HG03175 (cell line): ENCODE data around the gene RNU6-8.
A peak's percentile ranks its signal among the peaks of the same experiment; 100 is the strongest.

Experiments
- ATAC-seq: cut with Tn5 transposase; IDR thresholded peaks from one replicate; pipeline ENCODE4 v1.9.1; 2021; ENCODE audit warnings: mild to moderate bottlenecking, moderate library complexity; ENCODE audit not compliant: unreplicated experiment

Gene RNU6-8

DNA sequence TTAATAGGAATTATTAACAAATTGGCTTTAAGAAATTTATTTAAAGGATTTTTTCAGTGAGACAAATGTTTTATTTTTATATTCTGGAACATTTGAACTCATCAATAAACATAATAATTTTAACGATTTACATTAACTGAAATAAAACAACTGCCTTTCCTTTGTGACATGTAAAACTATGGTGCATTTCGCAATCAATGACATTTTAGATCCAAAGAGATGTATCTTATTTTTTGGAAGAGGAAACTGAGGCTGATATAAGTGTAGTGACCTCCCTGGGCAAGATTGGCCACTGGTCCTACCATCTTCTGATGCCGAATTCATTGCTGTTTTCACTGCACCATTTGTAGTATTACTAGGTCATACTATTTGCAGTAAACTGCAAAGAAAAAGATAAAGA lies 2.5 kb upstream of the RNU6-8 start:
- no peak for ATAC-seq

DNA sequence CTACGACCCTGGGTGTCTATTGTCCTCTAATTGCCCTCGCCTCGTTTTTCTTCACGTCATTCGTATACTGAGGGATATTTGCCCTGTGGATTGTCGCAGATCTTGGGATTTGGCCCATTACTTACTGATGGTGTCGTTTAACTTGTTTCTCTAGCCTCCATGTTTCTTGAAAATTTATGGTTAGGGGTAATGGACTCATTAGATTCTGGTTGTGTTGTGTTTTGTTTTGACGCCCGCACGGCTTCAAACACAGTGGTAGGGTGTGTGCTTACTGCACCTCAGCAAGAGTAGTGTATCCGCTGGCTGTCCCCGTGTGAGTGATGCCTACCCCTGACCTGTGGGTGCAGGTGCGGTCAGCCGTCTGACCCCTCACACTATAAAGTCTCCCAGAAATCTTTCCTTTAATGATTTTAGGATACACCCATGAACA lies 874 bp upstream of the RNU6-8 start:
- no peak for ATAC-seq

DNA sequence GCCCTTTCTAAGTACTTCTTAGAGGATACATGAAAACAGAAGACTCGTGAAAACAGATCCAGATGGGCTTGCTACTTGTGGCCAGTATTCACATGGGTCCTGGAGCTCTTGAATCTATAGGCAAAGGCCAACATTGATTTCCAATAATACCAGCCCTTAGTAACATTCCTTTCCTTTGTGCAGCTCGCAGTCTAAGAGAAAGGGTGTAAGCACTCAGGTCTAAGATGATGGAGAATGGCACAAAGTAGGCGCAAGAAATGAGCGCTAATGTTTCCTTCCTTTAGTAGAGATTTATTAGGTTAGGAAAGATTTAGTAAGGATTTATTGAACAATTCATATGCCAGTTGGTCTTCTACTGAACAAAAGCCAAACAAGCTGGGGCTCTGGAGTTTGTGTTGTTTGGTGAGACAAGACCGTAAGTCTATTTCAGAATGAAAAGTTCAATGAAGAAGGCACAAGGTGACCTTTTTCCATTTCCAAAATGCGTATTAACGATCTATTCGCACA lies 525 bp downstream of the RNU6-8 start:
- ATAC-seq, result no peak

- ATAC-seq, result no peak
Measured at GRCh38 chr14:32201816-32202490, 1.1 kb downstream of the RNU6-8 start, which contains the start of gene RNU6-7. Gene RNU6-7, plus strand, starts transcription at chr14:32202045.

- peak; percentile 60 for ATAC-seq
Measured at GRCh38 chr14:32201193-32201815, 1.8 kb downstream of the RNU6-8 start.

DNA sequence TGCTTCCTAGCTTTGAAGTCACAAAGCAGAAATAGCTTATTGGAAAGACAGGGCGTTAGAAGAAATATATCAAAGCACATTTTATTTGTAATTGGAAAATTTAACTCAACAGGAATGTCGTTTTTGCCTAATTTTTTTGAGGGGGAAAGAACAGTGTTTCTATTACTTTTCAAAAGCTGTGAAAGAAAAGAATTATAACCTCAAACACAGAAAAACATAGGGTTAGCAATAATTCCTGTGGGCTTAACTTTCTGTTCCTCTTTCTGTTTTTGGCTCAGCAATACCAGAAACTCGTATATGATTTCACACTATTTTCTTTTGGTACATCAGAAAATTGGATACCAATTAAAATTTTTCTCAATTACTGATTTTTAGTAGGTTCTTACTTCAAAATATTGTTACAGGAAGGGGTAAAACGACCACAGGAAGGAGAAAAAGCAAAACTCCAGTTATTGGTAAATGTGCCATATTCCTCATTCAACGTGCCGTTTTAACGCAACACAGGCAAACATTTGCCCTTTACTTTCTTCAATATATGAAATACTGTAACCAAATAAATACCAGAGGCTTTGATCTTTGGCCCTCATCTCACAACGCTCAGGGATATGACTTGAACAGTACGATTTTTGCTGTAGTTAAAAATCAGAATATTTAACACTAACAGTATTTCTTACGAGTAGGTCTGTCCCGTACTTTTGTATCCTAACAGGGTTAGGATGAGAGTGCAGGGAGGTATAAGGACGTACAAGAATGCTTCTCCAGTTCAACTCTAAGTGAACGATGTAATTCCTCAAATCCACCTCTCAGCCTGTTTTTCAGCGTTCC lies 2.5 kb downstream of the RNU6-8 start:
- peak; percentile 31 for ATAC-seq

DNA sequence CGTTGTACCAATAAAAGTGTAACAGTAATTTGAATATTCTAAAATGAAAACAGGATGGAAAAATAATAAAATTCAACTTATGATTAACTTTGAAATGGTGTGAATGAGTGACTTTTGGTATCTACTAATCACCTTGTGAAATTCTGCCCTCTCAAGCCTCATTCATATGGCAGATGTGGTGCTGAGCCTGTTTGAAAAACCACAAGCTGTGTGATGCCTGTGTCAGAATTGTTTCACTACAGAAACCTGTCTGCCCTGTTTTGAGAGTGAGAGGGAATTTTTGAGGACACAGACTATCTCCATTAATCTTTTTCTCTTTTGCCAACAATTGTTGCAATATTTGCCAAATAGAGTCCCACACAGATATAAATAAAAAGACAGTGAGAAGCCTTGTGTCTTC lies 5.2 kb downstream of the RNU6-8 start:
- ATAC-seq, result peak; percentile 38

DNA sequence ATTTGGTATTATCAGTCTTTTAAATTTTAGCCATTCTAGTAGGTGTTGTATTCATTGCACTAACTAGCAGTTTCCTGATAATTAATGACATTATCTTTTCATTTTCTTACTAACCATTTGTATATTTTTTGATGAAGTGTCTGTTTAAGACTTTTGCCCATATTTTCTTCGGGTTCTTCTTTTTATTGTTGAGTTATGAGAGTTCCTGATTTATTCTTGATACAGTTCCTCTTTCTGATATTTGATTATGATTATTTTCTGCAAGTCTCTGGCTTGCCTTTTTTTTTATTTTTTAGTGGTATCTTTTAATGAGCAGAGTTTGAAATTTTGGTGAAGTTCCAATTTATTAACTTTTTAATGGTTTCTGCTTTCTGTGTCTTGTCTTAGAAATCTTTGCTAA lies 7.4 kb downstream of the RNU6-8 start:
- ATAC-seq, result no peak

DNA sequence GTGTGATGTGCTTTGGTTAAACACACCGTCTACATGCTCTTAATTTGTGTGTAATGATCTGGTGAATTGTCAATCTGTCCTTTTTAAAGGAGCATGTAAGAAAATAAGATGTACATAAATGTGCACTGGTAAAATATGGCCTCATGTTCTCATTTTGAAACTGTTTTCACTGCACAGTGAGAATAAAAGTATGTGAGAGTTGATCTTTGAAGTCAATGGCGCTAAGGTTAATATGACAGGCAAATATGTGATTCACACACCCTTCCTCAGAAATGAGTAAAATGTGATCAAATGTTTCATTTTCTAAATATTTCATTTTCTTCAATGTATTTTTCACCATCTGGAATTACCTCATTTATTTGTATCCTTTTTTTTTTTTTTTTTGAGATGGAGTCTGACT lies 9.5 kb downstream of the RNU6-8 start:
- ATAC-seq, result no peak

DNA sequence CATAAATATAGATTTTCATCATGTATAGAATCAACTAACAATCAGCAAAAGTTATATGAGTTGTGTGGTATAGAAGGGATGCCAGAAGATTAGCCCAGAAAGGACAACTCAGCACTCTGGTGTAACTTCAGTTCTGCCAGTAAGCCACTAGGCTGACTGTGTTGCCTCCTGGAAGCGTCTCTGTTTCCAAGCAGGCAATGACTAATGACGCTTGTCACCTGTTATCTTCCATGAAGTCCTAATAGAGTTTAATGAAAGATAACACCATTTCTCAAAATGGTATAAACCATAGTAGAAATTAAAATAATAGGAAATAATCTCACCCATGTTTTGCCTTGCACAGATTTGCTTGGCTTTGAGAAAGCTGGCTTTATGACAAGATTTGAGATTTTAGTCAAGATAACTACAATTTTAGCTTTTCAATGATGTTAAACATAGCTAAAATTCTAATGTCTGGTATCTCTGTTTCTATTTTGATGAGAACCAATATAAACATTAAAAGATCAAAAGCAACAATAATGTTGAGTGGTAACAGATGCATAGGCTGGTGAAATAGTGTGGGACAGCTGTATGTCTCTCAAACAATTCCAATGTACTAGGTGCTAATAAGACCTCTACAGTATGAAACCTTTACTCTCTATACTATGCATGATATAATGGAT lies 10.2 kb downstream of the RNU6-8 start:
- no peak for ATAC-seq

- no peak for ATAC-seq
Measured at GRCh38 chr14:32190673-32191072, 12.4 kb downstream of the RNU6-8 start.

GRCh38 chr14:32189811-32190210 lies 13.3 kb downstream of the RNU6-8 start:
- no peak for ATAC-seq

- ATAC-seq, result peak; percentile 81
Measured at GRCh38 chr14:32186248-32186647, 16.8 kb downstream of the RNU6-8 start.

- no peak for ATAC-seq
Measured at GRCh38 chr14:32185097-32185496, 18.0 kb downstream of the RNU6-8 start.

GRCh38 chr14:32183151-32184058 lies 19.7 kb downstream of the RNU6-8 start:
- no peak for ATAC-seq

DNA sequence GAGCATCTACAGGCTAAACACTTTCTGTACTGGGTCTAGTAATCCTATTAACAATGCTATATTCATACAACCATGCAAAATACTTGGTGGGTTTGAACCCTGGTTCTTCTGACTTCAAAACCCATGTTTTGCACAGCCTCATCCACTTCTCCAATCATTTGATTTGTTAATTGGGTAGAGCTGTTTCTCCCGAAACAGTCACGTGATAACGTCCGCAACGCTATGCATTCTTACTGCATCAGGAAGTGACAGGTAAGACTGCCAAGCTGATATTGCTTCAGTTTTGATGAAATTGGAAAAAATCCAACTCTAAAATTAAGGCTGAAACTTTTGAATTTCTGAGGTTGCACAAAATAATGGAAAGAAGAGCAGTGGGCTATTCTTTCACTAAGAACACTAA lies 31.6 kb downstream of the RNU6-8 start:
- ATAC-seq, result no peak

DNA sequence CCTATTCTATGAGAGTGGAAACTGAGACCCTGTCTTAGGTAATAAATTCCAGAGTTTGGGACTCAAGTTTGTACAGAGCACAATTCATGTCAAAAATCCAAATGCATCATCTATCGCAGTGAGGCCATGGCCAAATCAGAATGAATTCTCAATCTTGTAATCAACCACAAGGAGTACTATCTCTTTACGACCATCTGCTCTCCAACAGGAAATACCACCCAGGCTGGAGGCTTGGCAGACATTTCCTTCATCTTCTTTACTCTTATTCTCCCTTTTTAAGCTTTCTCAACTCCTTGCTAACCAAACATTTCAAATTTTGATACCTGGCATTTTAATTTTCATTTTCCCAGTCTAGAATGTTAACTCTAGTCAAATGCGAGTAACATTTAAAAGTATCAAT lies 33.9 kb downstream of the RNU6-8 start:
- no peak for ATAC-seq

GRCh38 chr14:32167907-32168306 lies 35.2 kb downstream of the RNU6-8 start:
- no peak for ATAC-seq

DNA sequence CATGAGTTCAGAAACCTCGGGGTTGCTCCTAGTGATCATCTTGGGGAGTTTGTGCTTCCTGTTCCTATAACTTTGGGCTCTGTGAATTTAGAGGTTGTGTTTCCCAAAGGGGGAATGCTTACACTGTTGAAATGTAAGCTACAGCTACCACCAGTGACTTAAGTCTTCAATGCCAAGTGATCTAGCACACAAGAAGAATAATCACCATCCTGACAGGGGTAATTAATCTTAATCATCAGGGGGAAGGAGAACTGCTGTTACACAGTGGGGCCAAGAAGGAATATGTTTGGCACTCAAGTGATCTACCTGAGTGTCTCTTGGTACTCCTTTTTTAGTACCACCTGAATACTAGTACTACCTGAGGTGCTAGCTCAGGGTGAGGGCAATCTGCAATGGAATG lies 36.1 kb downstream of the RNU6-8 start:
- ATAC-seq, result no peak

GRCh38 chr14:32166029-32166428 lies 37.0 kb downstream of the RNU6-8 start:
- no peak for ATAC-seq
